Astrocyte of the cerebellum (primary cell): ENCODE data around the gene MAL.

ENCODE experiments used
- DNase-seq: peaks from one replicate; pipeline ENCODE4 v3.0.0-alpha.2; 2011; ENCODE audit warnings: low read depth
- H3K4me3 ChIP-seq: 2 replicates; pipeline ENCODE4 v1.5.1; 2011; ENCODE audit warnings: mild to moderate bottlenecking, low read depth, low read length, moderate library complexity
- in situ Hi-C: cut with HindIII; loops from 2 replicates; pipeline ENCODE4 v1.10.0; 2017; ENCODE audit warnings: low sequenced_read_pairs
- TF ChIP-seq, protein P1 (sequence below): IDR thresholded peaks from 2 replicates; pipeline ENCODE4 v1.5.1; 2012; ENCODE audit warnings: low read length, low read depth, moderate library complexity, mild to moderate bottlenecking; ENCODE audit errors: missing control alignments

Gene MAL

DNA sequence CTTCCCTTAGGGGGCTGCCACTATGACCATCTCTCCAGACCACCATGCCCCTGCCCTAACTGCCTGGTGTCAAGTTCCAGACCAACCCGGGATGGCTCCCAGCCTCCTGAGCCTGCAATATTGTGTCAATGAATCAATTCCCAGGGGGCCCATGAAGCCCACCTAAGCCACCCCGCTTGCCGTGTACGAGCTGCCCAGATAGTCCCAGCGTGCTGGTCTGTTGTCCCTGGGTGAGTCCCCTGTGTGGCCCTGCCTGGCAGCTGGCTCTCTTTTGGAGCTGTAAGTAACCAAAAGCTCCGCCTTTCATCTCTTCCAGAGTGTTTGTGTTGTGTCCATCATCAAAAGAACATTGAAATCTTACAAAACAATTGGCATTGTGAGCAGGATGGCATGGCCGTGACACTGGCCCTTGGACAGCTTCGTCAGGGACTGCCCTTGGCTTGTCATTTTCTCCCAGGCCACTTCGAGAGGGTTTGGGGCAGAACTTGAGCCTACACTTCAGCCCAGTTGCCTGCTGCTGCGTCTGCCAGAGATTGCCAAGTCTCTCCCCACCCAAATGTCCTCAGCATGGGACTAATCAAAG is 11.3 kb upstream of the MAL start:
- in situ Hi-C loops, result no loop called here
- no peak for DNase-seq
- TF ChIP-seq, protein P1, sequence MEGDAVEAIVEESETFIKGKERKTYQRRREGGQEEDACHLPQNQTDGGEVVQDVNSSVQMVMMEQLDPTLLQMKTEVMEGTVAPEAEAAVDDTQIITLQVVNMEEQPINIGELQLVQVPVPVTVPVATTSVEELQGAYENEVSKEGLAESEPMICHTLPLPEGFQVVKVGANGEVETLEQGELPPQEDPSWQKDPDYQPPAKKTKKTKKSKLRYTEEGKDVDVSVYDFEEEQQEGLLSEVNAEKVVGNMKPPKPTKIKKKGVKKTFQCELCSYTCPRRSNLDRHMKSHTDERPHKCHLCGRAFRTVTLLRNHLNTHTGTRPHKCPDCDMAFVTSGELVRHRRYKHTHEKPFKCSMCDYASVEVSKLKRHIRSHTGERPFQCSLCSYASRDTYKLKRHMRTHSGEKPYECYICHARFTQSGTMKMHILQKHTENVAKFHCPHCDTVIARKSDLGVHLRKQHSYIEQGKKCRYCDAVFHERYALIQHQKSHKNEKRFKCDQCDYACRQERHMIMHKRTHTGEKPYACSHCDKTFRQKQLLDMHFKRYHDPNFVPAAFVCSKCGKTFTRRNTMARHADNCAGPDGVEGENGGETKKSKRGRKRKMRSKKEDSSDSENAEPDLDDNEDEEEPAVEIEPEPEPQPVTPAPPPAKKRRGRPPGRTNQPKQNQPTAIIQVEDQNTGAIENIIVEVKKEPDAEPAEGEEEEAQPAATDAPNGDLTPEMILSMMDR, result no peak
- no peak overlapping the region for H3K4me3 ChIP-seq

DNA sequence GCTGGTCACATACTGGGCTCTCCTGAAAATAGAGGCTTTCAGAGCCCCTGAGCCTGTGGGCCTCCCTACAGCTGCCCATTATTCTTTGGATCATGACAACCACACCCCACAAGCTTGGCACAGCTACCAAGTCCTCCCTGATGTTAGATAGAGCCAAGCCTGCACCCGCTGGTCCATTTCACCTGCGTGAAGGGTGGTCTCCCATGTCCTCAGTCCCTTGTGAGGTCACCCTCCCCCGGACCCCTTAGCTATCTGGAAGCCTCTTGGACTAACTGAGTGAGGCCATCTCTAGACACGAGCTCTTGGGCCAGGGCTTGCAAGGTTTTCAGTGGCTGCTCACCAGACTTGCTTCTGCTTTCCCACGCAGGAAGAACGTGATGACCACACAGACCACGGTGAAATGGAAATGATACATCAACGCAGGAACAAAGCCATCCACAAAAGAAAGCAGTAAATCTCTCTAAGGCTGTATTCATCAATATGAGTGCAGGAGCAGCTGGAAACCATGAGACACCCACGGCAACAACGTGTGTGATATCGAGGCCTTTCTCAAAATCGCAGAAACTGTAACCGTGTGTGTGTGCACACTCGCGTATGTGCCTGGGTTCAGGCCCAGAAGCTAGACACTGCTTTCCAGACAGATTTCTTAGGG is 10.1 kb upstream of the MAL start:
- TF ChIP-seq, protein P1, result no peak
- no peak for DNase-seq
- no peak overlapping the region for H3K4me3 ChIP-seq
- in situ Hi-C loops, result no loop called here

DNA sequence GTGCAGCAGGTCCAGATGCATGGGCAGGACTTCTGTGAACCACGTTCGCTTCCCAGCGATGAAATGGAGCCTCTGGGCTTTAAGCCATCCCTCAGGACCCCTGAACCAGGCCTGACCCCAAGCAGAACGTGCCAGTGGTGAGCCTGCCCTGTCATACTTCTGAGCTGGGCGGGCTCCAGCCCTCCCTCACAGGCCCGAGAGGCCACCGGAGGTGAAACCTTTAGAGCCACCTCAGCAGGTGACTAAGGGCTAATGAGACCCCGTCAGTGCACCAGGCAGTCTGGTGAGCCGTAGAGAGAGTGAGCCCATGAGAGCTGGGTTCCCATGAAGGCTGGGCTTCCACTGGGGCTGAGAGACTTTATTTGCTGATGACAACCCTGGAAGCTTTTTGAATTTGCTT is 8.9 kb upstream of the MAL start:
- H3K4me3 ChIP-seq, result no peak overlapping the region
- DNase-seq, result no peak
- in situ Hi-C loops, result no loop called here
- TF ChIP-seq, protein P1, result no peak

DNA sequence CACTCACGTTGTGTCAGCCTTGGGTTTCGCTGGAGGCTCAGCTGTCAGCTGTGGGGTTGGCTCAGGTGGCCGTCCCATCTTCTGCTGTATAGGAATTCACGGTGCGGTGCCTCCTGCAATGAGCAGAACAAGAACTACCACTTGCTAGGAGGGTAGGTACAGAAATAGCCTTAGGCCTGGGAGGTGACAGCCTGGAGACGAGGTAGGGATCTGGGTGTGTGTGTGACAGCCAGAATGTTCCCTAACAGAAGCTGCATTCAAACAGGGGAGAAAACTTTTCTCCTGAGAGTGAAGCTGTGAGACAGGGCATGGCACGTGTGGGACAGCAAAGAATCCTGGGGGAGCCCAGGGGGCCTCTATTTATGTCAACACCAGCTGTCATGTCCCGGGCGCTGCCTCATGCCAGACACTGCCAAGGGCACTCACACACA is 8.4 kb upstream of the MAL start:
- no peak overlapping the region for H3K4me3 ChIP-seq
- no peak for DNase-seq
- in situ Hi-C loops, result no loop called here
- TF ChIP-seq, protein P1, result no peak

DNA sequence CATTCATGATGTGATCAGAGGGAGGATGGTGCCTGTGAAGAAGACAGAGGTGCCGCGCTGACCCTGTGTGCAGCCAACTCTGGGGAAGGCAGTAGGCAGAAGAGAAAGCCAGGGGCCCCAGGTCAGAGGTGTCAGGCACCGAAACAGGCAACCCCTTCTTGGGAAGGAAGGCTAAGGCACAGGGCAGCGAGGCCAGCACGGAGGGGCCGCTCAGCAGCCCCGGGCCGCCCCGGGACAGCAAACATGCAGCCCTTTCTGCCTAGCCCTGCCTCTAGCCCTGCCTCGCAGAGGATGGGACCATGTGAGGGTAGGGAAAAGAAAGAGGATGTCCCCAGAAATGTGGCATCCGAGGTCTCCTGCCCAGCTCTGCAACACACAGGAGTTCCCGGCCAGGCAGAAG is 7.7 kb upstream of the MAL start:
- TF ChIP-seq, protein P1, result no peak
- in situ Hi-C loops, result no loop called here
- no peak overlapping the region for H3K4me3 ChIP-seq

DNA sequence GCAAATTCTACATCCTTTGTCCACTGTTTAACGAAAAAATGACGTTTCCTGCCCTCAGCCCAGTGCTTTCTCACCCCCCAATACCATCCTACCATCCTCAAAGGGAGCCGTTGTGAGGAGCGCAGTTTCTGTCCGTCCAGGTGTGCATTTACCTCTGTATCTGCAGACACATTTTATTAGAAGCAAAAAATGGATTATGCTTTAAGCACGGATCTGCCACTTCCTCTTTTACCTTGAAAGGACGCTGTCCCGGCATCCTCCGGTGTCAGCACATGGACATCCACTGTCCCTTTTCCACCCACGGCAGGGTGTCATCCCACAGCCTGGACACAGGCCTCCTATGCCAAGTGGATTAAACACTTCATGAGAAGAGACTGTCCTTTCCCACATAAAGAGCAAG is 7.2 kb upstream of the MAL start:
- in situ Hi-C loops, result no loop called here
- TF ChIP-seq, protein P1, result no peak
- no peak overlapping the region for H3K4me3 ChIP-seq
- DNase-seq, result no peak

More for the DNA sequence above, 7.7 kb upstream of the MAL start:
- DNase-seq, result no peak
